ENCODE results near the gene AGPAT2. TPM values are rescaled to one million over a fixed set of nuclear protein-coding genes. Genes with fewer than 3 reads are reported as not detected.

AGPAT2 gene
- polyA plus RNA-seq, 1 of the 3 experiments (the other 2 are of a cell fraction), result 46.8 TPM

- no peaks in the 10 kb centered on the region for H3K36me3 ChIP-seq (replicated peaks in 1 of 2; ENCODE audit: control insufficient read depth in 1 of 2, insufficient read depth in 2 of 2, low read length in 1 of 2)
- no peak overlapping the region for H2AFZ ChIP-seq (ENCODE audit: low read depth)
- H3K9me3 ChIP-seq, result no peaks in the 10 kb centered on the region
- H3K4me1 ChIP-seq (ENCODE audit: control insufficient read depth in 1 of 2, insufficient read depth in 2 of 2, low read depth in 1 of 2, low read length in 1 of 2), result peaks cover 4 to 32% of the 10 kb centered on the region in 2 experiments; a peak in 2 of 4 replicates
- no peak overlapping the region for H3K27ac ChIP-seq (ENCODE audit: low read depth in 2 of 2, low read length in 1 of 2)
- no peaks in the 10 kb centered on the region for H3K27me3 ChIP-seq (ENCODE audit: insufficient read depth)
- H3K79me2 ChIP-seq (ENCODE audit: insufficient read depth), result peaks cover 19% of the 10 kb centered on the region
- H3F3A ChIP-seq (replicated peaks; ENCODE audit: insufficient read depth), result no peaks in the 10 kb centered on the region
- no peak for TF ChIP-seq FOXM1 (IDR thresholded peaks at IDR 0.05; ENCODE audit: low read depth)
- no peak for TF ChIP-seq RAD21 (IDR thresholded peaks at IDR 0.05; ENCODE audit: low read length)
- TF ChIP-seq POLR2AphosphoS5 (IDR thresholded peaks at IDR 0.05; ENCODE audit: low read depth, low read length), result no peak
- no peak for TF ChIP-seq NFIC (IDR thresholded peaks at IDR 0.05; ENCODE audit: borderline replicate concordance)
- TF ChIP-seq MXI1 (IDR thresholded peaks at IDR 0.05; ENCODE audit: low read depth, low read length), result no peak
- TF ChIP-seq ZBTB33 (IDR thresholded peaks at IDR 0.05; ENCODE audit: borderline replicate concordance, low read depth), result no peak
- TF ChIP-seq CHD2 (IDR thresholded peaks at IDR 0.05; ENCODE audit: low read length, partially characterized antibody), result no peak
- no peak for TF ChIP-seq MEF2A (IDR thresholded peaks at IDR 0.05; ENCODE audit: borderline replicate concordance, low read depth)
- TF ChIP-seq MAX (IDR thresholded peaks at IDR 0.05; ENCODE audit: low read depth), result no peak
- TF ChIP-seq PBX3 (IDR thresholded peaks at IDR 0.05), result no peak
- no peak for TF ChIP-seq GABPA (IDR thresholded peaks at IDR 0.05; ENCODE audit: low read depth)
- no peak for TF ChIP-seq JUND (IDR thresholded peaks at IDR 0.05)
- no peak for TF ChIP-seq NRF1 (IDR thresholded peaks at IDR 0.05; ENCODE audit: low read depth, low read length)
- no peak for TF ChIP-seq RXRA (IDR thresholded peaks at IDR 0.05; ENCODE audit: borderline replicate concordance, low read depth)
- H4K20me1 ChIP-seq (ENCODE audit: insufficient read depth), result peaks cover 11% of the 10 kb centered on the region; the same call in 1 of the 2 replicates
- ChIA-PET POLR2A (no interaction called here), CTCF (interaction anchor here (8.5 kb wide), 1 partner anchor 9 kb away, joined by 90 read pairs; no protein-coding TSS in a partner anchor)
- H3K9ac ChIP-seq, result no peak overlapping the region
- no peak for DNase-seq
- no peaks in the 10 kb centered on the region for H3K9me2 ChIP-seq
- whole genome bisulfite sequencing (ENCODE audit: low lambda C conversion rate), result 94% methylated on average over 16 of the region's 17 CpGs
- no peak overlapping the region for H3K4me2 ChIP-seq
- H3K4me3 ChIP-seq (ENCODE audit: low read depth in 2 of 2, low read length in 1 of 2), result no peak overlapping the region
Measured at GRCh38 chr9:136681029-136681428, 6.2 kb downstream of the AGPAT2 start.

- DNase-seq, result no peak
- ChIA-PET POLR2A (no interaction called here), CTCF (interaction anchor here (1.4 to 8.5 kb wide), 2 partner anchors 7 to 13 kb away, joined by 3 to 90 read pairs; no protein-coding TSS in a partner anchor)
Measured at GRCh38 chr9:136679431-136679941, 7.8 kb downstream of the AGPAT2 start.

More at GRCh38 chr9:136679431-136679941, 7.8 kb downstream of the AGPAT2 start:
- H3F3A ChIP-seq (replicated peaks; ENCODE audit: insufficient read depth), result no peaks in the 10 kb centered on the region
- WGBS (ENCODE audit: low lambda C conversion rate), result 87% methylated on average over 22 of the region's 22 CpGs
- no peaks in the 10 kb centered on the region for H3K9me2 ChIP-seq
- peaks cover 6% of the 10 kb centered on the region; the same call in 1 of the 2 replicates for H3K79me2 ChIP-seq (ENCODE audit: insufficient read depth)
- H3K27me3 ChIP-seq (ENCODE audit: insufficient read depth), result no peaks in the 10 kb centered on the region
- H3K4me2 ChIP-seq, result no peak overlapping the region
- H3K4me3 ChIP-seq (ENCODE audit: low read depth in 2 of 2, low read length in 1 of 2), result no peak overlapping the region
- H3K4me1 ChIP-seq (ENCODE audit: control insufficient read depth in 1 of 2, insufficient read depth in 2 of 2, low read depth in 1 of 2, low read length in 1 of 2), result peaks cover 0 to 21% of the 10 kb centered on the region in 2 experiments; a peak in 1 of 4 replicates
- H3K27ac ChIP-seq (ENCODE audit: low read depth in 2 of 2, low read length in 1 of 2), result peak overlapping the region in 1 of 2 experiments; percentile 67; a peak in 1 of 4 replicates
- H3K36me3 ChIP-seq (replicated peaks in 1 of 2; ENCODE audit: control insufficient read depth in 1 of 2, insufficient read depth in 2 of 2, low read length in 1 of 2), result no peaks in the 10 kb centered on the region
- no peaks in the 10 kb centered on the region for H3K9me3 ChIP-seq
- H4K20me1 ChIP-seq (ENCODE audit: insufficient read depth), result 0 out of 2 replicates have a peak, but pooled peaks cover 7% of the 10 kb centered on the region
- no peak overlapping the region for H2AFZ ChIP-seq (ENCODE audit: low read depth)
- TF ChIP-seq USF2 (IDR thresholded peaks at IDR 0.05; ENCODE audit: borderline replicate concordance, low read depth, low read length) (no peak), GATA2 (CRISPR knock-in tag; IDR thresholded peaks at IDR 0.05) (peak; percentile 75)
- no peak overlapping the region for H3K9ac ChIP-seq
